ENCODE results near the gene ANKRD63.

Gene ANKRD63

GRCh38 chr15:40303576-40303975 lies 20.7 kb upstream of the ANKRD63 start:
- no peak for TF ChIP-seq CTCF (IDR thresholded peaks at IDR 0.05; ENCODE audit: low read depth, low read length, poor library complexity, severe bottlenecking)
- TF ChIP-seq EZH2phosphoT487 (IDR thresholded peaks at IDR 0.05; ENCODE audit: borderline replicate concordance, low read length), result no peak
- H3K9me3 ChIP-seq (ENCODE audit: control insufficient read depth, insufficient read depth, low read length), result no peaks in the 10 kb centered on the region
- H4K20me1 ChIP-seq (ENCODE audit: control insufficient read depth, insufficient read depth, low read depth, low read length), result no peaks in the 10 kb centered on the region
- H3K4me1 ChIP-seq (ENCODE audit: control insufficient read depth, low read length), result peaks cover 20% of the 10 kb centered on the region
- no peaks in the 10 kb centered on the region for H3F3A ChIP-seq (ENCODE audit: control insufficient read depth, insufficient read depth)
- no peak overlapping the region for H3K4me2 ChIP-seq (ENCODE audit: low read length)
- H3K27ac ChIP-seq (ENCODE audit: low read depth, low read length), result no peak overlapping the region
- no peak overlapping the region for H3K4me3 ChIP-seq (ENCODE audit: low read length)
- no peaks in the 10 kb centered on the region for H3K9me2 ChIP-seq (replicated peaks; ENCODE audit: control insufficient read depth, low read length)
- H3K27me3 ChIP-seq (ENCODE audit: control insufficient read depth, low read length), result no peaks in the 10 kb centered on the region
- H3K36me3 ChIP-seq (ENCODE audit: control insufficient read depth, low read length), result no peaks in the 10 kb centered on the region
- no peaks in the 10 kb centered on the region for H3K79me2 ChIP-seq (ENCODE audit: control insufficient read depth, low read length)

GRCh38 chr15:40302981-40303380 lies 20.1 kb upstream of the ANKRD63 start:
- no peaks in the 10 kb centered on the region for H4K20me1 ChIP-seq (ENCODE audit: control insufficient read depth, insufficient read depth, low read depth, low read length)
- no peaks in the 10 kb centered on the region for H3K36me3 ChIP-seq (ENCODE audit: control insufficient read depth, low read length)
- no peaks in the 10 kb centered on the region for H3F3A ChIP-seq (ENCODE audit: control insufficient read depth, insufficient read depth)
- no peaks in the 10 kb centered on the region for H3K9me3 ChIP-seq (ENCODE audit: control insufficient read depth, insufficient read depth, low read length)
- no peaks in the 10 kb centered on the region for H3K79me2 ChIP-seq (ENCODE audit: control insufficient read depth, low read length)
- no peak overlapping the region for H3K4me3 ChIP-seq (ENCODE audit: low read length)
- H3K27me3 ChIP-seq (ENCODE audit: control insufficient read depth, low read length), result no peaks in the 10 kb centered on the region
- TF ChIP-seq EZH2phosphoT487 (IDR thresholded peaks at IDR 0.05; ENCODE audit: borderline replicate concordance, low read length), result no peak
- TF ChIP-seq CTCF (IDR thresholded peaks at IDR 0.05; ENCODE audit: low read depth, low read length, poor library complexity, severe bottlenecking), result no peak
- no peak overlapping the region for H3K4me2 ChIP-seq (ENCODE audit: low read length)
- no peaks in the 10 kb centered on the region for H3K9me2 ChIP-seq (replicated peaks; ENCODE audit: control insufficient read depth, low read length)
- H3K27ac ChIP-seq (ENCODE audit: low read depth, low read length), result no peak overlapping the region
- H3K4me1 ChIP-seq (ENCODE audit: control insufficient read depth, low read length), result peaks cover 14% of the 10 kb centered on the region

GRCh38 chr15:40302288-40302886 lies 19.5 kb upstream of the ANKRD63 start:
- H3K79me2 ChIP-seq (ENCODE audit: control insufficient read depth, low read length), result no peaks in the 10 kb centered on the region
- TF ChIP-seq CTCF (IDR thresholded peaks at IDR 0.05; ENCODE audit: low read depth, low read length, poor library complexity, severe bottlenecking) (no peak), EZH2phosphoT487 (IDR thresholded peaks at IDR 0.05; ENCODE audit: borderline replicate concordance, low read length) (no peak)
- H3K27ac ChIP-seq (ENCODE audit: low read depth, low read length), result no peak overlapping the region
- no peak overlapping the region for H3K4me2 ChIP-seq (ENCODE audit: low read length)
- no peaks in the 10 kb centered on the region for H3K9me2 ChIP-seq (replicated peaks; ENCODE audit: control insufficient read depth, low read length)
- H3F3A ChIP-seq (ENCODE audit: control insufficient read depth, insufficient read depth), result no peaks in the 10 kb centered on the region
- no peak overlapping the region for H3K4me3 ChIP-seq (ENCODE audit: low read length)
- no peaks in the 10 kb centered on the region for H3K9me3 ChIP-seq (ENCODE audit: control insufficient read depth, insufficient read depth, low read length)
- H4K20me1 ChIP-seq (ENCODE audit: control insufficient read depth, insufficient read depth, low read depth, low read length), result no peaks in the 10 kb centered on the region
- no peaks in the 10 kb centered on the region for H3K27me3 ChIP-seq (ENCODE audit: control insufficient read depth, low read length)
- H3K4me1 ChIP-seq (ENCODE audit: control insufficient read depth, low read length), result peaks cover 9% of the 10 kb centered on the region
- H3K36me3 ChIP-seq (ENCODE audit: control insufficient read depth, low read length), result no peaks in the 10 kb centered on the region
